ENCODE data around the gene TNFRSF21.

The TNFRSF21 gene

DNA sequence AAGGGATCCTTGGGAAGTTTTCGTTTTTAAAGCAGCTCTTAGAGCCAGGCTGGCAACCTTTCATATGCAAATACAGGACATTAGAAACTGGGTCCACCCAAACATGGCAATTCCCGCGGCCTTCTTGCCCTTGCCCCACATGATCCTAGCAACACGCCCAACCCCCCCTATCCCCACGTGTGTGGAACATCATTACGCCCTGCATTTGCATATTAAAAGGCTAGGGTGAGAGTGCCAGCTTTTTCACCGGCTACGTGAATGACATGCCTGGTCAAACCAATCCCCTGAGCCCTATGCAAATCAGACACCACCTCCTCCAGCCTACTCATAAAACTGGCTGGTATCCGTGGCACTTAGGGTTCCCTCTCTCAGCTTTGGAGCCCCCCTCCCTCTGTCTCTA is 88.1 kb downstream of the TNFRSF21 start:
- Histone ChIP-seq H3K4me1 (ENCODE audit: insufficient read depth, low read length, poor library complexity, severe bottlenecking) (no peaks in the 10 kb centered on the region), H3K4me2 (ENCODE audit: low read depth, low read length, poor library complexity, severe bottlenecking) (no peak overlapping the region), H3K36me3 (ENCODE audit: insufficient read depth, low read length) (no peaks in the 10 kb centered on the region), H3K4me3 (ENCODE audit: low read length, poor library complexity, severe bottlenecking) (no peak overlapping the region), H3F3A (ENCODE audit: low read depth) (no peaks in the 10 kb centered on the region), H2AFZ (ENCODE audit: low read length) (no peak overlapping the region), H3K9ac (ENCODE audit: low read depth, low read length, poor library complexity, severe bottlenecking) (no peak overlapping the region), H3K27me3 (ENCODE audit: insufficient read depth, low read length, poor library complexity, severe bottlenecking) (no peaks in the 10 kb centered on the region), H3K79me2 (ENCODE audit: insufficient read depth, low read length) (no peaks in the 10 kb centered on the region), H3K9me2 (replicated peaks; ENCODE audit: low read depth, low read length) (no peaks in the 10 kb centered on the region), H4K20me1 (ENCODE audit: insufficient read depth, low read length, poor library complexity, severe bottlenecking) (no peaks in the 10 kb centered on the region), H3K9me3 (ENCODE audit: insufficient read depth, low read depth, low read length) (no peaks in the 10 kb centered on the region)
- TF ChIP-seq, protein P1, sequence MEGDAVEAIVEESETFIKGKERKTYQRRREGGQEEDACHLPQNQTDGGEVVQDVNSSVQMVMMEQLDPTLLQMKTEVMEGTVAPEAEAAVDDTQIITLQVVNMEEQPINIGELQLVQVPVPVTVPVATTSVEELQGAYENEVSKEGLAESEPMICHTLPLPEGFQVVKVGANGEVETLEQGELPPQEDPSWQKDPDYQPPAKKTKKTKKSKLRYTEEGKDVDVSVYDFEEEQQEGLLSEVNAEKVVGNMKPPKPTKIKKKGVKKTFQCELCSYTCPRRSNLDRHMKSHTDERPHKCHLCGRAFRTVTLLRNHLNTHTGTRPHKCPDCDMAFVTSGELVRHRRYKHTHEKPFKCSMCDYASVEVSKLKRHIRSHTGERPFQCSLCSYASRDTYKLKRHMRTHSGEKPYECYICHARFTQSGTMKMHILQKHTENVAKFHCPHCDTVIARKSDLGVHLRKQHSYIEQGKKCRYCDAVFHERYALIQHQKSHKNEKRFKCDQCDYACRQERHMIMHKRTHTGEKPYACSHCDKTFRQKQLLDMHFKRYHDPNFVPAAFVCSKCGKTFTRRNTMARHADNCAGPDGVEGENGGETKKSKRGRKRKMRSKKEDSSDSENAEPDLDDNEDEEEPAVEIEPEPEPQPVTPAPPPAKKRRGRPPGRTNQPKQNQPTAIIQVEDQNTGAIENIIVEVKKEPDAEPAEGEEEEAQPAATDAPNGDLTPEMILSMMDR (conservative IDR thresholded peaks at IDR 0.05; ENCODE audit: low read length) = no peak
- TF ChIP-seq EZH2phosphoT487 (IDR thresholded peaks at IDR 0.05; ENCODE audit: borderline replicate concordance) = no peak

DNA sequence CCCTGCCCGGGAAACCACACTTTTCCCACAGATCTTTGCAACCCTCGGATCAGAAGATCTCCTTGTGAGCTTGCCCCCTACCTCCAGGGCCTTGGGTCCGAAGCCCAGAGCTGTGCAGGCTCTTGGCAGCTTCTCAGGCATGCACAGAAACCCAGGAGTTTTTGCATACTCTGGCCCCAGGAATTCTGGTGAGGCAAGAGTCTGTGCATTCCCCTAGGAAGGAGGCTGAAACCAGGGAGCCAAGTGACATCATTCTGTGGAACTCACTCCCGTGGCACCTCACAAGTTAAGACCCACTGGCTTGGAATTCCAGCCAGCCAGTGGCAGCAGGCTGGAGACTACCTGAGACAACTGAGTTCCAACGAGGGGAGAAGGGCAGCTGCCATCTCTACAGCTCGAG is 100.1 kb downstream of the TNFRSF21 start:
- Histone ChIP-seq H2AFZ (ENCODE audit: low read length) (no peak overlapping the region), H3K9me3 (ENCODE audit: insufficient read depth, low read depth, low read length) (no peaks in the 10 kb centered on the region), H3K4me1 (ENCODE audit: insufficient read depth, low read length, poor library complexity, severe bottlenecking) (peaks cover 19% of the 10 kb centered on the region), H3K36me3 (ENCODE audit: insufficient read depth, low read length) (no peaks in the 10 kb centered on the region), H3K27me3 (ENCODE audit: insufficient read depth, low read length, poor library complexity, severe bottlenecking) (no peaks in the 10 kb centered on the region), H3K79me2 (ENCODE audit: insufficient read depth, low read length) (no peaks in the 10 kb centered on the region), H3K9ac (ENCODE audit: low read depth, low read length, poor library complexity, severe bottlenecking) (no peak overlapping the region), H3K9me2 (replicated peaks; ENCODE audit: low read depth, low read length) (no peaks in the 10 kb centered on the region), H3F3A (ENCODE audit: low read depth) (no peaks in the 10 kb centered on the region), H4K20me1 (ENCODE audit: insufficient read depth, low read length, poor library complexity, severe bottlenecking) (no peaks in the 10 kb centered on the region), H3K4me2 (ENCODE audit: low read depth, low read length, poor library complexity, severe bottlenecking) (no peak overlapping the region), H3K4me3 (ENCODE audit: low read length, poor library complexity, severe bottlenecking) (no peak overlapping the region)
- TF ChIP-seq, protein P1 (conservative IDR thresholded peaks at IDR 0.05; ENCODE audit: low read length) = no peak
- no peak for TF ChIP-seq EZH2phosphoT487 (IDR thresholded peaks at IDR 0.05; ENCODE audit: borderline replicate concordance)

DNA sequence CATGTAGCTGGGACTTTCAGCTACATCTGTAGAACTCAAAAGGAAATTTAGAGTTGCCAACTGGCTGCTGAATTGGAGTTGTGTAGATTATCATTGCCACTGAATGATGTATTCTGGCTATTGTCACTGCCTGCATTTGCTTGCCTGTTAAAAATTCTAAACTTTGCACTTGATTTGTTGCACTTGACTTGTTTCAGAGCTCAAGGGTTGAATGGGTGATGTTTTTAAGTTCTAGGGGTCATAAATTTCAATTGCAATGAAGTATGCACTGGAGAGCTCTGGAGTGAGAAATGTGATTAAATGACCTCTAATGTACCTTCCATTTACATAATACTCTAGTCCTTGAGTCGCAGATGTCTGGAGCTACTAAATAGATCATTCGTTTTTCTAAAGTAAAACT is 102.4 kb downstream of the TNFRSF21 start:
- TF ChIP-seq, protein P1 (conservative IDR thresholded peaks at IDR 0.05; ENCODE audit: low read length) = no peak
- no peak for TF ChIP-seq EZH2phosphoT487 (IDR thresholded peaks at IDR 0.05; ENCODE audit: borderline replicate concordance)
- Histone ChIP-seq H3K27me3 (ENCODE audit: insufficient read depth, low read length, poor library complexity, severe bottlenecking) (no peaks in the 10 kb centered on the region), H3K4me2 (ENCODE audit: low read depth, low read length, poor library complexity, severe bottlenecking) (no peak overlapping the region), H3K36me3 (ENCODE audit: insufficient read depth, low read length) (no peaks in the 10 kb centered on the region), H3K9me3 (ENCODE audit: insufficient read depth, low read depth, low read length) (no peaks in the 10 kb centered on the region), H4K20me1 (ENCODE audit: insufficient read depth, low read length, poor library complexity, severe bottlenecking) (no peaks in the 10 kb centered on the region), H3K9me2 (replicated peaks; ENCODE audit: low read depth, low read length) (no peaks in the 10 kb centered on the region), H3K79me2 (ENCODE audit: insufficient read depth, low read length) (no peaks in the 10 kb centered on the region), H3K9ac (ENCODE audit: low read depth, low read length, poor library complexity, severe bottlenecking) (no peak overlapping the region), H3F3A (ENCODE audit: low read depth) (no peaks in the 10 kb centered on the region), H2AFZ (ENCODE audit: low read length) (no peak overlapping the region), H3K4me1 (ENCODE audit: insufficient read depth, low read length, poor library complexity, severe bottlenecking) (peaks cover 42% of the 10 kb centered on the region), H3K4me3 (ENCODE audit: low read length, poor library complexity, severe bottlenecking) (no peak overlapping the region)
